WTC11 (cell line): Measurements from ENCODE around the gene STON2.

ENCODE experiments used
- ESRRA ChIP-seq: sonication (generic); formaldehyde crosslinking; IDR thresholded peaks from 2 replicates; pipeline ENCODE4 v1.8.1; 2022; ENCODE audit warnings: mild to moderate bottlenecking, missing genetic modification reagents, borderline replicate concordance
- NFE2L1 ChIP-seq: sonication (generic); formaldehyde crosslinking; IDR thresholded peaks from 2 replicates; pipeline ENCODE4 v1.8.1; 2023; ENCODE audit warnings: missing genetic modification reagents
- TEAD4 ChIP-seq: sonication (generic); formaldehyde crosslinking; IDR thresholded peaks from 2 replicates; pipeline ENCODE4 v1.8.0; 2022; ENCODE audit warnings: mild to moderate bottlenecking, missing genetic modification reagents
- ZNF317 ChIP-seq: sonication (generic); formaldehyde crosslinking; IDR thresholded peaks from 2 replicates; pipeline ENCODE4 v1.8.1; 2023; ENCODE audit warnings: low read depth, mild to moderate bottlenecking, moderate library complexity, missing genetic modification reagents, borderline replicate concordance
- ZNF512 ChIP-seq: sonication (generic); formaldehyde crosslinking; IDR thresholded peaks from 2 replicates; pipeline ENCODE4 v1.8.1; 2022; ENCODE audit warnings: missing genetic modification reagents, borderline replicate concordance
- TF ChIP-seq, protein P1 (sequence below): sonication (generic); formaldehyde crosslinking; IDR thresholded peaks from 2 replicates; pipeline ENCODE4 v1.8.1; 2023; ENCODE audit warnings: mild to moderate bottlenecking, missing genetic modification reagents
- TF ChIP-seq, protein P2 (sequence below): fragments of 250-450 bp; sonication (Bioruptor Pico); IDR thresholded peaks from 2 replicates; pipeline ENCODE4 v1.9.0; 2021; ENCODE audit warnings: mild to moderate bottlenecking
- TF ChIP-seq, protein P3 (sequence below): sonication (generic); formaldehyde crosslinking; IDR thresholded peaks from 2 replicates; pipeline ENCODE4 v1.8.1; 2022; ENCODE audit warnings: low read depth, mild to moderate bottlenecking, moderate library complexity, missing genetic modification reagents, borderline replicate concordance
- TF ChIP-seq, protein P4 (sequence below): fragments of 200-600 bp; IDR thresholded peaks from 2 replicates; pipeline ENCODE4 v1.8.0; 2022; ENCODE audit warnings: antibody characterized with exemption

DNA sequence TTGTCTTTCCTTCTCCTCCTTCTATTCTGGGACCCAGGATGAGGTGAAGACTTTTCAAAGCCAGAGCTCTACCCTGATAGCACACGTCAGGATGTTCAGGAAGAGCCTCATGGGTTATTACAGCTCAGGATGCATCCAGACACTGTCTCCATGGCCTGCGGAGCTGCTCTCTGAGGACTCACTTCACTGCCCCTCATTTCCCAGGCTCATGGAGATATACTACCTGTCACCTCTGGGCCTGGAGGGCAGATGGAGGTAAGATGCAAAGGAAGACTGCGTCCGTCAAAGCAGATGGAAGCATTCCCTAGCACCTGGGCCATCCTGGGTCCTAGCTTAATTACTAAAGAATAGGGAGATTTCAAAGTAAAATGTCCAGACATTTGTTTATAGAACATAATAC, 32.6 kb downstream of the STON2 start:
- TF ChIP-seq, protein P1, sequence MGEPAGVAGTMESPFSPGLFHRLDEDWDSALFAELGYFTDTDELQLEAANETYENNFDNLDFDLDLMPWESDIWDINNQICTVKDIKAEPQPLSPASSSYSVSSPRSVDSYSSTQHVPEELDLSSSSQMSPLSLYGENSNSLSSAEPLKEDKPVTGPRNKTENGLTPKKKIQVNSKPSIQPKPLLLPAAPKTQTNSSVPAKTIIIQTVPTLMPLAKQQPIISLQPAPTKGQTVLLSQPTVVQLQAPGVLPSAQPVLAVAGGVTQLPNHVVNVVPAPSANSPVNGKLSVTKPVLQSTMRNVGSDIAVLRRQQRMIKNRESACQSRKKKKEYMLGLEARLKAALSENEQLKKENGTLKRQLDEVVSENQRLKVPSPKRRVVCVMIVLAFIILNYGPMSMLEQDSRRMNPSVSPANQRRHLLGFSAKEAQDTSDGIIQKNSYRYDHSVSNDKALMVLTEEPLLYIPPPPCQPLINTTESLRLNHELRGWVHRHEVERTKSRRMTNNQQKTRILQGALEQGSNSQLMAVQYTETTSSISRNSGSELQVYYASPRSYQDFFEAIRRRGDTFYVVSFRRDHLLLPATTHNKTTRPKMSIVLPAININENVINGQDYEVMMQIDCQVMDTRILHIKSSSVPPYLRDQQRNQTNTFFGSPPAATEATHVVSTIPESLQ (CRISPR knock-in tag), result no peak
- TF ChIP-seq, protein P2, sequence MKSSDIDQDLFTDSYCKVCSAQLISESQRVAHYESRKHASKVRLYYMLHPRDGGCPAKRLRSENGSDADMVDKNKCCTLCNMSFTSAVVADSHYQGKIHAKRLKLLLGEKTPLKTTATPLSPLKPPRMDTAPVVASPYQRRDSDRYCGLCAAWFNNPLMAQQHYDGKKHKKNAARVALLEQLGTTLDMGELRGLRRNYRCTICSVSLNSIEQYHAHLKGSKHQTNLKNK, result no peak
- TF ChIP-seq ZNF512 (CRISPR knock-in tag) (no peak), ZNF317 (CRISPR knock-in tag) (no peak), NFE2L1 (CRISPR knock-in tag) (no peak), TEAD4 (CRISPR knock-in tag) (no peak), ESRRA (no peak)
- TF ChIP-seq, protein P3, sequence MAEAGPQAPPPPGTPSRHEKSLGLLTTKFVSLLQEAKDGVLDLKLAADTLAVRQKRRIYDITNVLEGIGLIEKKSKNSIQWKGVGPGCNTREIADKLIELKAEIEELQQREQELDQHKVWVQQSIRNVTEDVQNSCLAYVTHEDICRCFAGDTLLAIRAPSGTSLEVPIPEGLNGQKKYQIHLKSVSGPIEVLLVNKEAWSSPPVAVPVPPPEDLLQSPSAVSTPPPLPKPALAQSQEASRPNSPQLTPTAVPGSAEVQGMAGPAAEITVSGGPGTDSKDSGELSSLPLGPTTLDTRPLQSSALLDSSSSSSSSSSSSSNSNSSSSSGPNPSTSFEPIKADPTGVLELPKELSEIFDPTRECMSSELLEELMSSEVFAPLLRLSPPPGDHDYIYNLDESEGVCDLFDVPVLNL (CRISPR knock-in tag), result no peak
- TF ChIP-seq, protein P4, sequence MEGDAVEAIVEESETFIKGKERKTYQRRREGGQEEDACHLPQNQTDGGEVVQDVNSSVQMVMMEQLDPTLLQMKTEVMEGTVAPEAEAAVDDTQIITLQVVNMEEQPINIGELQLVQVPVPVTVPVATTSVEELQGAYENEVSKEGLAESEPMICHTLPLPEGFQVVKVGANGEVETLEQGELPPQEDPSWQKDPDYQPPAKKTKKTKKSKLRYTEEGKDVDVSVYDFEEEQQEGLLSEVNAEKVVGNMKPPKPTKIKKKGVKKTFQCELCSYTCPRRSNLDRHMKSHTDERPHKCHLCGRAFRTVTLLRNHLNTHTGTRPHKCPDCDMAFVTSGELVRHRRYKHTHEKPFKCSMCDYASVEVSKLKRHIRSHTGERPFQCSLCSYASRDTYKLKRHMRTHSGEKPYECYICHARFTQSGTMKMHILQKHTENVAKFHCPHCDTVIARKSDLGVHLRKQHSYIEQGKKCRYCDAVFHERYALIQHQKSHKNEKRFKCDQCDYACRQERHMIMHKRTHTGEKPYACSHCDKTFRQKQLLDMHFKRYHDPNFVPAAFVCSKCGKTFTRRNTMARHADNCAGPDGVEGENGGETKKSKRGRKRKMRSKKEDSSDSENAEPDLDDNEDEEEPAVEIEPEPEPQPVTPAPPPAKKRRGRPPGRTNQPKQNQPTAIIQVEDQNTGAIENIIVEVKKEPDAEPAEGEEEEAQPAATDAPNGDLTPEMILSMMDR, result no peak
